Spinal cord (tissue), 10 donors: ENCODE data around the gene UBQLNL. TPM values are rescaled to one million over a fixed set of nuclear protein-coding genes. Genes with fewer than 3 reads are reported as not detected.

Source experiments
- DNase-seq, 6 donors: peaks; one replicate each; pipeline versions ENCODE4 v3.0.0 to v3.0.0-alpha.2; 2013 to 2015; ENCODE audit warnings: low spot score in 6 of 6, low read depth in 4 of 6
- H3K27ac ChIP-seq: one replicate; pipeline ENCODE4 v1.5.1; 2013; ENCODE audit warnings: low read depth, low read length, control low read depth
- H3K27me3 ChIP-seq: one replicate; pipeline ENCODE4 v1.6.1; 2013; ENCODE audit warnings: low read length; ENCODE audit not compliant: control insufficient read depth, insufficient read depth
- H3K36me3 ChIP-seq: one replicate; pipeline ENCODE4 v1.6.1; 2013; ENCODE audit warnings: low read length; ENCODE audit not compliant: control insufficient read depth, insufficient read depth
- H3K4me1 ChIP-seq: one replicate; pipeline ENCODE4 v1.6.1; 2013; ENCODE audit warnings: low read length; ENCODE audit not compliant: control insufficient read depth, insufficient read depth
- H3K4me3 ChIP-seq: one replicate; pipeline ENCODE4 v1.5.1; 2013; ENCODE audit warnings: low read depth, low read length, control low read depth
- H3K9me3 ChIP-seq: one replicate; pipeline ENCODE4 v1.6.1; 2013; ENCODE audit warnings: low read length; ENCODE audit not compliant: control insufficient read depth, insufficient read depth
- WGBS: methylation state at CpG from one replicate; pipeline ENCODE4 v1.1.5; 2013; ENCODE audit warnings: missing lambda C conversion rate; ENCODE audit not compliant: insufficient coverage; 5-methylcytosine and 5-hydroxymethylcytosine counted together
- long read RNA-seq, 4 donors: transcript quantifications; one replicate each; lab custom pipeline, GENCODE V29; 2026
- polyA plus RNA-seq, 2 donors: library from polyadenylated mRNA; unstranded; fragments of 120-200 nt; gene quantifications; one replicate each; pipeline ENCODE4 v1.2.1, GENCODE V29; 2013; ENCODE audit not compliant: insufficient read length in 2 of 2
- total RNA-seq, 2 donors: library from RNA; depleted of rRNA in 1 of 2; stranded (reverse); fragments of 120-200 nt in 1 of 2; fragments of >200 nt in 1 of 2; gene quantifications; one replicate each; pipeline versions ENCODE4 v1.2.3 to v1.2.4, GENCODE V29; 2013 to 2014
- donor health status: healthy.

The UBQLNL gene
- under 1 TPM; 0.30 to 0.55 TPM for total RNA-seq
- under 1 TPM; 0.33 to 0.59 TPM for polyA plus RNA-seq
- long read RNA-seq, donor 1 = 0 reads
- long read RNA-seq, donor 2 = 0 reads
- long read RNA-seq, donor 3 = 0 reads
- long read RNA-seq, donor 4, partial matches to known transcripts = 0 of 4 reads
- long read RNA-seq, donor 4, other reads (novel, unspliced or antisense) = 0 of 4 reads

- no CpG with 5 or more reads among the region's 2 CpGs for WGBS
- H3K4me3 ChIP-seq = no peak within 1 kb of the TSS
- H3K27ac ChIP-seq = no peak within 1 kb of the TSS
- DNase-seq = no peak
- H3K9me3 ChIP-seq = no peaks in the 10 kb centered on the region
- H3K4me1 ChIP-seq = no peaks in the 10 kb centered on the region
- H3K36me3 ChIP-seq = no peaks in the 10 kb centered on the region
- H3K27me3 ChIP-seq = no peaks in the 10 kb centered on the region
Observed at GRCh38 chr11:5516599-5516998, at the start of gene UBQLNL. UBQLNL (minus strand) TSS chr11:5516699; CDS start chr11:5516441, 258 bp downstream.

GRCh38 chr11:5564259-5565019 lies 47.9 kb upstream of the UBQLNL start:
- no peaks in the 10 kb centered on the region for H3K27me3 ChIP-seq
- H3K27ac ChIP-seq = no peak overlapping the region
- H3K9me3 ChIP-seq = no peaks in the 10 kb centered on the region
- H3K4me3 ChIP-seq = no peak overlapping the region
- H3K36me3 ChIP-seq = no peaks in the 10 kb centered on the region
- WGBS = no CpG with 5 or more reads among the region's 1 CpG
- no peaks in the 10 kb centered on the region for H3K4me1 ChIP-seq
- DNase-seq = no peak

GRCh38 chr11:5557751-5558150 lies 41.3 kb upstream of the UBQLNL start:
- DNase-seq = no peak
- Histone ChIP-seq H3K27ac (no peak overlapping the region), H3K27me3 (no peaks in the 10 kb centered on the region), H3K4me1 (no peaks in the 10 kb centered on the region), H3K36me3 (no peaks in the 10 kb centered on the region), H3K9me3 (no peaks in the 10 kb centered on the region), H3K4me3 (no peak overlapping the region)
- WGBS = 50% methylated on average over 2 of the region's 3 CpGs

GRCh38 chr11:5556596-5557188 lies 40.2 kb upstream of the UBQLNL start:
- H3K36me3 ChIP-seq = no peaks in the 10 kb centered on the region
- WGBS = 55% methylated on average over 3 of the region's 3 CpGs
- DNase-seq = no peak
- no peaks in the 10 kb centered on the region for H3K27me3 ChIP-seq
- no peaks in the 10 kb centered on the region for H3K9me3 ChIP-seq
- H3K4me1 ChIP-seq = no peaks in the 10 kb centered on the region
- no peak overlapping the region for H3K27ac ChIP-seq
- H3K4me3 ChIP-seq = no peak overlapping the region

GRCh38 chr11:5553343-5553742 lies 36.8 kb upstream of the UBQLNL start:
- no peaks in the 10 kb centered on the region for H3K4me1 ChIP-seq
- no peak overlapping the region for H3K27ac ChIP-seq
- peak in 1 of 6 donors; percentile 48 for DNase-seq
- H3K9me3 ChIP-seq = no peaks in the 10 kb centered on the region
- H3K36me3 ChIP-seq = no peaks in the 10 kb centered on the region
- no peaks in the 10 kb centered on the region for H3K27me3 ChIP-seq
- H3K4me3 ChIP-seq = no peak overlapping the region

- H3K4me1 ChIP-seq = no peaks in the 10 kb centered on the region
Observed at GRCh38 chr11:5550440-5551095, 34.1 kb upstream of the UBQLNL start.

GRCh38 chr11:5548440-5548839 lies 31.9 kb upstream of the UBQLNL start, which contains the start of gene OR52H1:
OR52H1 (minus strand) TSS chr11:5548540; CDS start chr11:5545505, 3,035 bp downstream.
- Histone ChIP-seq H3K36me3 (no peaks in the 10 kb centered on the region), H3K4me1 (no peaks in the 10 kb centered on the region), H3K27ac (no peak within 1 kb of the TSS), H3K9me3 (no peaks in the 10 kb centered on the region), H3K27me3 (no peaks in the 10 kb centered on the region), H3K4me3 (no peak within 1 kb of the TSS)
- no peak for DNase-seq
- WGBS = no CpG with 5 or more reads among the region's 1 CpG

More at GRCh38 chr11:5550440-5551095, 34.1 kb upstream of the UBQLNL start:
- 64% methylated on average over 3 of the region's 5 CpGs for WGBS
- Histone ChIP-seq H3K27ac (no peak overlapping the region), H3K4me3 (no peak overlapping the region), H3K9me3 (no peaks in the 10 kb centered on the region), H3K27me3 (no peaks in the 10 kb centered on the region), H3K36me3 (no peaks in the 10 kb centered on the region)
- no peak for DNase-seq

GRCh38 chr11:5547982-5548381 lies 31.5 kb upstream of the UBQLNL start:
- H3K36me3 ChIP-seq = no peaks in the 10 kb centered on the region

GRCh38 chr11:5546457-5546856 lies 30.0 kb upstream of the UBQLNL start:
- Histone ChIP-seq H3K27ac (no peak overlapping the region), H3K4me3 (no peak overlapping the region), H3K36me3 (no peaks in the 10 kb centered on the region), H3K27me3 (no peaks in the 10 kb centered on the region), H3K4me1 (no peaks in the 10 kb centered on the region), H3K9me3 (no peaks in the 10 kb centered on the region)
- 83% methylated on average over 1 of the region's 3 CpGs for WGBS
- peak in 1 of 6 donors; percentile 4 for DNase-seq

More at GRCh38 chr11:5547982-5548381, 31.5 kb upstream of the UBQLNL start:
- H3K27me3 ChIP-seq = no peaks in the 10 kb centered on the region
- 83% methylated on average over 1 of the region's 1 CpG for WGBS
- H3K9me3 ChIP-seq = no peaks in the 10 kb centered on the region
- no peak for DNase-seq
- no peaks in the 10 kb centered on the region for H3K4me1 ChIP-seq
- H3K27ac ChIP-seq = no peak overlapping the region
- H3K4me3 ChIP-seq = no peak overlapping the region
